ENCODE results near the gene ZNF3. TPM values are rescaled to one million over a fixed set of nuclear protein-coding genes. Genes with fewer than 3 reads are reported as not detected.

ZNF3 gene
- total RNA-seq, 2 donors from 2014 or later, result 13.8 to 16.2 TPM

- H3K27ac Mint-ChIP-seq, result peak overlapping the region in 1 of 2 donors; percentile 15
- peaks cover 8 to 10% of the 10 kb centered on the region in 2 donors for H3K9me3 Mint-ChIP-seq
- ATAC-seq (no peak), DNase-seq (ENCODE audit: low spot score in 2 of 2) (no peak)
- H3K36me3 Mint-ChIP-seq, result peaks cover 55 to 62% of the 10 kb centered on the region in 2 donors
These were observed 4.3 kb downstream of the ZNF3 start for GRCh38 chr7:100077205-100077604.

DNA sequence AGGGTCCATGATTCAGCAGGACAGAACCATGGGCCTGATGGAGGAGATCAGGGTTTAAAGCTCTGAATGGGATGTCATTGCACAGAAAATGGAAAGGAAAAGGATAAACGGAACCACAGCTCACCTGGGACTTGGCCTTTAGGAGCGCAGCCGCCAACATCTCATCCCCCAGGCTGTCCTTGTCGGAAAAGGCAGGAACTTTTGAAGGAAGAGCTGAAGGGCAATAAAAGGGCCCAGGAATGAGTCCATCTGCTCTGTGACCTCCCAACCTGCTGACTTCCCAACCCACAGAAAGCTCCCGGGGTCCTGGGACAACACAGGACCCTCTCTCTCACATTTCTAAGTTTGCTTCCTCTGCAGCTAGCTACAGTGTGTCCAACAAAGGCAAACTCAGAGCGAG is 6.1 kb downstream of the ZNF3 start:
- Mint-ChIP-seq H3K36me3 (peaks cover 69 to 75% of the 10 kb centered on the region in 2 donors), H3K27ac (no peak overlapping the region), H3K9me3 (peaks cover 19 to 25% of the 10 kb centered on the region in 2 donors)
- DNase-seq (ENCODE audit: low spot score in 2 of 2), result no peak
- no peak for ATAC-seq

DNA sequence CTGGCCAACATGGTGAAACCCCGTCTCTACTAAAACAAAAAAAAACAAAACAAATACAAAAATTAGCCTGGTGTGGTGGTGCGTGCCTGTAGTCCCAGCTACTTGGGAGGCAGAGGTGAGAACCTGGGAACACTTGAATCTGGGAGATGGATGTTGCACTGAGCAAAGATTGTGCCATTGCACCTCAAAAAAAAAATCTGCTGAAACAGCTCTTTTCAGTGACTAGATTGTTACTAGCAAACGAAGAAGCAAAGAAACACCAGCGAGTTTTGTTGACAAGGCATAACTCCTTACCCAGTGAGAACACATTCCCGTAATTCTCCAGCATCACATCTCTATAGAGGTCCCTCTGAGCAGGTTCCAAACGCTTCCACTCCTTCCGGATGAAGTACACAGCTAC is 6.7 kb downstream of the ZNF3 start:
- Mint-ChIP-seq H3K36me3 (peaks cover 71 to 81% of the 10 kb centered on the region in 2 donors), H3K27ac (no peak overlapping the region), H3K9me3 (peaks cover 19 to 30% of the 10 kb centered on the region in 2 donors)
- DNase-seq (ENCODE audit: low spot score in 2 of 2) (no peak), ATAC-seq (no peak)

DNA sequence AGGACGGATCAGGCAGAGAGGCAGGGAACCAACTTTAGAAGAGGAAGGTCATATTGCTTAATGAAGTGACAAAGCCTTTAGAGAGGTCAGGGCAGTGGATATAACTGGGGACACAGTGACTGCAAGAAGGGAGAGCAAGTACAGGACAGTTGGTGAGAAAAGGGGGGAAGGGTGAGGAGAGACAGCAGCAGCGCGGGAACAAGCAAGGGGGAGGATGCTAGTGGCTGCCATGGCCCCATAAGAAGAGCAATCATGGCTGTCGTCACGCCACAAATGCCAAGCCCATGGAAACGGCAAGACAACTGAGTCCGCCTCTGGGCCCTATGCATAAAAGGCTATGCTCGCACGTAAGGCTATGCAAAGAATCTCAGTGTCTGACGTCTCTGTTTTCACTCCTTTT is 9.1 kb downstream of the ZNF3 start:
- ATAC-seq (no peak), DNase-seq (ENCODE audit: low spot score in 2 of 2) (no peak)
- H3K36me3 Mint-ChIP-seq, result peaks cover 72 to 79% of the 10 kb centered on the region in 2 donors
- no peak overlapping the region for H3K27ac Mint-ChIP-seq
- peaks cover 19 to 30% of the 10 kb centered on the region in 2 donors for H3K9me3 Mint-ChIP-seq

GRCh38 chr7:100071018-100071723 is 10.4 kb downstream of the ZNF3 start:
- Mint-ChIP-seq H3K9me3 (peaks cover 19 to 30% of the 10 kb centered on the region in 2 donors), H3K36me3 (peaks cover 62 to 67% of the 10 kb centered on the region in 2 donors), H3K27ac (no peak overlapping the region)
- ATAC-seq (no peak), DNase-seq (ENCODE audit: low spot score in 2 of 2) (no peak)

DNA sequence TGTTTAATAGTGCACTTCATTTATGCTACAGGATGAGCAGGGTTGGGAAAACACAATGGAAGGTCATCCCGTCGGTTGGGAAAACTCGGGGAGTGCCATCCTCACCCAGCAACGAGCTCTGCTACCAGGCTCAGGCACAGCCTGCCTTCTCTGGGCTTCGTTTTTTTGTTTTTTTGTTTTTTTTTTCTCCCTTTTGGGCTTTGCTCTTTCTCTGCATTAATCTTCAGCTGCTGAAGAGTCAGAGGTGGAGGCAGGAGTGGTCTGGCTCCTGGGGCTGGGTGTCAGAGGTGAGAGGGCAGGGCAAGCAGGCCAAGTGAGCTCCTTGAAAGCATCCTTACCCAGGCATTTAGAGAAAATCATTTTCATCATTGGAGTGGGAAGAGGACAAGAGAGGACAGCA is 11.5 kb downstream of the ZNF3 start:
- ATAC-seq (no peak), DNase-seq (ENCODE audit: low spot score in 2 of 2) (no peak)
- Mint-ChIP-seq H3K36me3 (peaks cover 50 to 56% of the 10 kb centered on the region in 2 donors), H3K27ac (no peak overlapping the region), H3K9me3 (peaks cover 19 to 30% of the 10 kb centered on the region in 2 donors)

DNA sequence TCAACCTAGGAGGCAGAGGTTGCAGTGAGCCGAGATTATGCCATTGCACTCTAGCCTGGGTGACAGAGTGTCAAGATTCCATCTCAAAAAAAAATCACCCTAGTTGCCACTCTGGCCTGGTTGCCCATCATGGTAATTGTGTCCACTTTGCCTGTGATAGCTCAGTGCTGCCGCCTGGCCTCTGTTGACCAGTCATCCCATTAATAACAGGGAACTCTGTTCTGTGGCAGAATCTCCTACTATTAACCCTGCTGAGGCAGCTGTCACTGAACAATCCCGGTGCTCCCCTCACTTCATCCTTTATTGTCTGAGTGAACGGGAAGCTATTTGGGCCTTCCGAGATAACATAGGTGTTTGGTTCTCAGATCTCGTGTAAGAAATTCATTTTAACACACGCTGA is 14.6 kb downstream of the ZNF3 start:
- peaks cover 7 to 20% of the 10 kb centered on the region in 2 donors for H3K9me3 Mint-ChIP-seq
- H3K27ac Mint-ChIP-seq, result no peak overlapping the region
- no peak for DNase-seq (ENCODE audit: low spot score in 2 of 2)
- no peak for ATAC-seq
- peaks cover 23 to 37% of the 10 kb centered on the region in 2 donors for H3K36me3 Mint-ChIP-seq

DNA sequence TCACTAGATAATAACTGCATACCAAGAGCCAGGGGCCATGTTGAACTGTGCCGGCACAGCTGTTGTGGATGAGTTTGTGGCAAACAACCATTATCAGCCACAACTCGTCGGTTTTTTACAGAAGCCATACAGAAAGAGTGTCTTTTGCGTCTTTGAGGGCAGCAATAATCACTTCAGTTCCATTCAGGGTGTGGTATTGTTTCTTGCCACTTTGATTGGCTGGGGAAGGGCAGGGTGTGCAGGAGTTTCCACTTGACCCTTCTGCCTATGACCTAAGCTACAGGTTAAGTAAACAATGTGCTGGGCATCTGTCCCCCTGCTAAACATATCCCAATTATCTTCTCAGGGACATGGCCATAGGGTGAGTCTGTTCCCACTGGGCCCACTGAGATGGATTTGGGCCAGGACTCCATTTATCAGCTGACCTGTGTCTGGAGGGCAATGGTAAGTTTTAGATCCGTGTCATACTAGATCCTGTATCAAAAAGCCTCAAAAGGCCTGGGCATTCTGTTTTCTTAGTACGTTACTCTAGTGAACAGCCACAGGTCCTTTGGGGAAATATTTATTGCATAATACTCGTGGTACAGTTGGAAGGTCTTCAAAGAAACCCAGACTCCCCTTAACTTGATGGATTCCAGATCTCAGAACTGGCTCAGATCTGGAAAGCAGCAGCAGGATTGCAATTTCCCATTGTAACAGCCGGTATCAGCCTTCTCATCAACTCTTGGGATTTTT is 15.9 kb downstream of the ZNF3 start:
- Mint-ChIP-seq H3K36me3 (peaks cover 10 to 23% of the 10 kb centered on the region in 2 donors), H3K9me3 (peaks cover 0 to 6% of the 10 kb centered on the region in 2 donors), H3K27ac (no peak overlapping the region)
- no peak for DNase-seq (ENCODE audit: low spot score in 2 of 2)
- no peak for ATAC-seq

- Mint-ChIP-seq H3K36me3 (peaks cover 0 to 18% of the 10 kb centered on the region in 2 donors), H3K27ac (no peak overlapping the region), H3K9me3 (no peaks in the 10 kb centered on the region)
- ATAC-seq (no peak), DNase-seq (ENCODE audit: low spot score in 2 of 2) (no peak)
These were observed 17.4 kb downstream of the ZNF3 start for GRCh38 chr7:100064162-100064561.

DNA sequence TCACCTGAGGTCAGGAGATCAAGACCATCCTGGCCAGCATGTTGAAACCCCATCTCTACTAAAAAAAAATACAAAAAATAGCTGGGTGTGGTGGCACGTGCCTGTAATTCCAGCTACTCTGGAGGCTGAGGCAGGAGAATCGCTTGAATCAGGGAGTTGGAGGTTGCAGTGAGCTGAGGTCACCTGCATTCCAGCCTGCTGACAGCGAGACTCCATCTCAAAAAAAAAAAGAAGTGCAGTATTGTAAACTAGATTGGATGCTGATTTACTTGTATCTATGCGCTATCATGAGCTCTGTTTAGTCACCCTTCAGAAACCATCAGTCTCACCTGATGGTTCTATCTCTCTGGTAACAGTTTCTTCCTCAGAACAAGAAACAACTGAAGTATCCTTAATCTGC is 18.1 kb downstream of the ZNF3 start:
- Mint-ChIP-seq H3K9me3 (no peaks in the 10 kb centered on the region), H3K36me3 (peaks cover 0 to 18% of the 10 kb centered on the region in 2 donors), H3K27ac (no peak overlapping the region)
- DNase-seq (ENCODE audit: low spot score in 2 of 2) (no peak), ATAC-seq (no peak)

DNA sequence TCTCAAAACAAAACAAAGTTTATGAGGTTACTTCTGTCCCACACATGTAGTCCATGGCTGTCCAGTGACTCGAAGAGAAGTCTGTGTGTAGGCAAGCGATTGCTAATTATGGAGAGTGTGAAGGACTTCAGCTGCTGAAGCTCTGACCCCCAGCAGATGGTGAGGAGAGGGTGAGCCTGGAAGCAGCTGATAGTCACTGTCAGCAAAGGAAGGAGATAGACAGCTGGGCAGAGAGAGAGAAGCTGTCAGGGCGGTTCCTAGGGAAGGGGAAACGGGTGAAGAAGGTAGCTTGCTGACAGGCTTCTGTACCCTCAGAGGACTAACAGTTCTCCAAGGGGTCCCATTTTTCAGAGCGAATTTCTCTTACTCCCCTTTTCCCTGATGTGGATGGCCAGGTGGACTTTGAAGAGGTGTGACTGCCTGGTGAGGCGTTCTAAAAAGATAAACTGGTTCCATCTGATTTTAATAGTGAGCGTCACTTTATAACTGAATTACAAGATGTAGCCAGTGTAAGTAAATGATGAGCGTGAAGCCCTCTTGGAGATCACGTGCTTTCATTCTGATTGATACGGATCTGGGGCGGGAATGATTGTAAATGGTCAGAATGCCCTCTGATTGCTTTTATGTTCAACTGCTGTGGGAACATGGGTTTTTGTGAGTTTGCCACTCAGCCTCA is 19.9 kb downstream of the ZNF3 start:
- ATAC-seq, result no peak
- H3K27ac Mint-ChIP-seq, result peak overlapping the region in 1 of 2 donors; percentile 67
- peaks cover 0 to 18% of the 10 kb centered on the region in 2 donors for H3K36me3 Mint-ChIP-seq
- no peaks in the 10 kb centered on the region for H3K9me3 Mint-ChIP-seq
- DNase-seq (ENCODE audit: low spot score in 2 of 2), result no peak

GRCh38 chr7:100059251-100059739 is 22.2 kb downstream of the ZNF3 start:
- Mint-ChIP-seq H3K36me3 (peaks cover 0 to 9% of the 10 kb centered on the region in 2 donors), H3K9me3 (no peaks in the 10 kb centered on the region), H3K27ac (no peak overlapping the region)
- ATAC-seq, result no peak
- no peak for DNase-seq (ENCODE audit: low spot score in 2 of 2)

DNA sequence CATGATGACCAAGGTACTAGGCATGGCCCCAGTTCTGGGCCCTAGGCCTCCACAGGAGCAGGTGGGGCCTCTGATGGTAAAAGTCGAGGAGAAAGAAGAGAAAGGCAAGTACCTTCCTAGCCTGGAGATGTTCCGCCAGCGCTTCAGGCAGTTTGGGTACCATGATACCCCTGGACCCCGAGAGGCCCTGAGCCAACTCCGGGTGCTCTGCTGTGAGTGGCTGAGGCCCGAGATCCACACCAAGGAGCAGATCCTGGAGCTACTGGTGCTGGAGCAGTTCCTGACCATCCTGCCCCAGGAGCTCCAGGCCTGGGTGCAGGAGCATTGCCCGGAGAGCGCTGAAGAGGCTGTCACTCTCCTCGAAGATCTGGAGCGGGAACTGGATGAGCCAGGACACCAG is 24.5 kb downstream of the ZNF3 start:
- DNase-seq (ENCODE audit: low spot score in 2 of 2), result no peak
- Mint-ChIP-seq H3K27ac (no peak overlapping the region), H3K9me3 (no peaks in the 10 kb centered on the region), H3K36me3 (peaks cover 0 to 5% of the 10 kb centered on the region in 2 donors)
- ATAC-seq, result no peak

- H3K9me3 Mint-ChIP-seq, result no peaks in the 10 kb centered on the region
- DNase-seq (ENCODE audit: low spot score in 2 of 2) (peak in 1 of 2 donors; percentile 45), ATAC-seq (peak; percentile 26 to 55)
- no peak overlapping the region for H3K27ac Mint-ChIP-seq
- H3K36me3 Mint-ChIP-seq, result no peaks in the 10 kb centered on the region
These were observed 28.3 kb downstream of the ZNF3 start for GRCh38 chr7:100053215-100053614.

DNA sequence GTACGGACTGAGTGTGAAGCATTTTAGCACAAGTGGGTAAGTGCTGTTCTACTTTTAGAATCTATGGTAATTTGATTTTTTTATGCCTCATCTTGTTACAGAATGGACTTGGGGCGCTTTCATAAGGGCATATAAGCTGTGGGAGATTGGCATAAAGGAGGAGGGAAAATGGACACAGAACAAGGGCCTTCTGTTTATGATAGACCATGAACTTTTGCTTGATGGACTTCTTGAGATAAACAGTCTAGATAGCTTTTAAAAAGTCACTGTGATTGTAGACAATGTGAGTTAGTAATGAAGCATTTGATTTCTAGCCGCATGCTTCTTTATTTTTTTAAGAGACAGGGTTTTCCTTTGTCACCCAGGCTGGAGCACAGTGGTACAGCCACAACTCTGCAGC is 29.9 kb downstream of the ZNF3 start:
- H3K9me3 Mint-ChIP-seq, result no peaks in the 10 kb centered on the region
- DNase-seq (ENCODE audit: low spot score in 2 of 2) (no peak), ATAC-seq (no peak)
- no peaks in the 10 kb centered on the region for H3K36me3 Mint-ChIP-seq
- no peak overlapping the region for H3K27ac Mint-ChIP-seq

- DNase-seq (ENCODE audit: low spot score in 2 of 2) (peak; percentile 81 to 91), ATAC-seq (peak; percentile 94 to 98)
- no peaks in the 10 kb centered on the region for H3K36me3 Mint-ChIP-seq
- H3K9me3 Mint-ChIP-seq, result no peaks in the 10 kb centered on the region
- peak within 1 kb of the TSS; percentile 87 to 94 for H3K27ac Mint-ChIP-seq
These were observed 31.9 kb downstream of the ZNF3 start, which contains the start of gene ZSCAN21 for GRCh38 chr7:100049441-100050291. Gene ZSCAN21 (plus strand): TSS chr7:100049774. CDS start chr7:100057007, 7,233 bp downstream.

Measured in activated naive CD4-positive, alpha-beta T cell treated with anti-CD3 and anti-CD28 coated beads, Interleukin-2, amount 50 U/mL, for 72 hours (primary cell).